IMR-90 (cell line): ENCODE measurements around the gene GIMD1. TPM values are rescaled to one million over a fixed set of nuclear protein-coding genes. Genes with fewer than 3 reads are reported as not detected.

Experiments used
- ATAC-seq: fragments of 200-7000 bp; cut with Tn5 transposase; 2 replicates; pipeline ENCODE4 v1.9.1; 2020; ENCODE audit warnings: low read depth, mild to moderate bottlenecking, moderate library complexity
- BruUV-seq: library from RNA; stranded (reverse); fragments of 400-500 nt; replicated peaks from 2 replicates; lab custom pipeline; 2021; lab: Mats Ljungman, UMichigan
- CTCF ChIA-PET: fragments of 300-600 bp; formaldehyde crosslinking; extraction: SDS; loops from one replicate; lab custom pipeline; 2021; ENCODE audit warnings: antibody characterized with exemption; lab: Yijun Ruan, JAX
- POLR2A ChIA-PET: fragments of 300-600 bp; sonication (Branson Sonifier 250); formaldehyde crosslinking; loops from one replicate; lab custom pipeline; 2022; ENCODE audit warnings: antibody characterized with exemption; ENCODE audit not compliant: unreplicated experiment; lab: Charles Lee
- DNase-seq: peaks from one replicate; pipeline ENCODE4 v3.0.0; 2013
- H2AFZ ChIP-seq: replicated peaks from 2 replicates; pipeline ENCODE3; 2013; ENCODE audit warnings: low read length, mild to moderate bottlenecking; ENCODE audit not compliant: poor library complexity
- H2AK5ac ChIP-seq: 2 replicates; pipeline ENCODE4 v1.6.1; 2013; ENCODE audit warnings: low read depth, low read length, inconsistent platforms
- H2AK9ac ChIP-seq: replicated peaks from 2 replicates; pipeline ENCODE3; 2013; ENCODE audit warnings: mild to moderate bottlenecking, low read depth, low read length, moderate library complexity; ENCODE audit not compliant: poor library complexity
- H2BK120ac ChIP-seq: 2 replicates; pipeline ENCODE4 v1.6.1; 2013; ENCODE audit warnings: low read depth, low read length, inconsistent platforms
- H2BK15ac ChIP-seq: 3 replicates; pipeline ENCODE4 v1.6.1; 2013; ENCODE audit warnings: low read depth, low read length, inconsistent platforms
- H2BK20ac ChIP-seq: 2 replicates; pipeline ENCODE4 v1.6.1; 2013; ENCODE audit warnings: low read depth, mild to moderate bottlenecking, inconsistent platforms, low read length, moderate library complexity
- H2BK5ac ChIP-seq: 2 replicates; pipeline ENCODE4 v1.6.1; 2013; ENCODE audit warnings: mild to moderate bottlenecking, low read depth, low read length, inconsistent platforms; ENCODE audit not compliant: poor library complexity, severe bottlenecking
- H3K14ac ChIP-seq: replicated peaks from 2 replicates; pipeline ENCODE4 v1.6.1; 2013; ENCODE audit warnings: low read depth, low read length, inconsistent platforms
- H3K18ac ChIP-seq: 2 replicates; pipeline ENCODE4 v1.6.1; 2013; ENCODE audit warnings: low read depth, low read length, control low read depth
- H3K23ac ChIP-seq: 2 replicates; pipeline ENCODE4 v1.6.1; 2013; ENCODE audit warnings: low read depth, low read length, inconsistent platforms
- H3K27ac ChIP-seq: 2 replicates; pipeline ENCODE4 v1.5.1; 2013; ENCODE audit warnings: mild to moderate bottlenecking, control low read depth, low read length; ENCODE audit not compliant: insufficient read depth
- H3K27me3 ChIP-seq: 2 replicates; pipeline ENCODE4 v1.6.1; 2013; ENCODE audit warnings: low read length; ENCODE audit not compliant: control insufficient read depth, insufficient read depth
- H3K36me3 ChIP-seq: 2 replicates; pipeline ENCODE4 v1.6.1; 2013; ENCODE audit warnings: low read length, mixed read lengths; ENCODE audit not compliant: control insufficient read depth, insufficient read depth
- H3K4ac ChIP-seq: 2 replicates; pipeline ENCODE4 v1.6.1; 2013; ENCODE audit warnings: low read depth, low read length, inconsistent platforms
- H3K4me1 ChIP-seq: 2 replicates; pipeline ENCODE4 v1.6.1; 2013; ENCODE audit warnings: low read length, mixed read lengths; ENCODE audit not compliant: control insufficient read depth, insufficient read depth
- H3K4me2 ChIP-seq: 2 replicates; pipeline ENCODE4 v1.6.1; 2013; ENCODE audit warnings: low read depth, mild to moderate bottlenecking, control low read depth, low read length, moderate library complexity
- H3K4me3 ChIP-seq: 2 replicates; pipeline ENCODE4 v1.5.1; 2013; ENCODE audit warnings: low read depth, mild to moderate bottlenecking, control low read depth, low read length, moderate library complexity; ENCODE audit not compliant: insufficient read depth
- H3K56ac ChIP-seq: 2 replicates; pipeline ENCODE4 v1.6.1; 2013; ENCODE audit warnings: low read length, inconsistent platforms; ENCODE audit not compliant: insufficient read depth; ENCODE audit errors: extremely low read depth
- H3K79me1 ChIP-seq, 2 experiments: 2 replicates each; pipeline ENCODE4 v1.6.1; 2013; ENCODE audit warnings: low read length in 2 of 2, inconsistent platforms in 1 of 2, low read depth in 1 of 2
- H3K9ac ChIP-seq: 2 replicates; pipeline ENCODE4 v1.6.1; 2013; ENCODE audit warnings: low read depth, low read length, control low read depth
- H3K9me1 ChIP-seq: 2 replicates; pipeline ENCODE4 v1.6.1; 2013; ENCODE audit warnings: low read length, inconsistent platforms; ENCODE audit not compliant: insufficient read depth
- H3K9me3 ChIP-seq: 2 replicates; pipeline ENCODE4 v1.6.1; 2013; ENCODE audit warnings: low read length; ENCODE audit not compliant: control insufficient read depth, insufficient read depth
- H4K20me1 ChIP-seq: 2 replicates; pipeline ENCODE4 v1.6.1; 2013; ENCODE audit warnings: low read length, inconsistent platforms; ENCODE audit not compliant: insufficient read depth
- H4K5ac ChIP-seq: 2 replicates; pipeline ENCODE4 v1.6.1; 2013; ENCODE audit warnings: mild to moderate bottlenecking, low read depth, low read length, control low read depth
- H4K8ac ChIP-seq, 2 experiments: 2 replicates each; pipeline ENCODE4 v1.6.1; 2013; ENCODE audit warnings: low read depth in 2 of 2, low read length in 2 of 2, control low read depth in 1 of 2, inconsistent platforms in 1 of 2
- H4K91ac ChIP-seq: 2 replicates; pipeline ENCODE4 v1.6.1; 2013; ENCODE audit warnings: low read depth, low read length, inconsistent platforms; ENCODE audit not compliant: insufficient read depth
- CEBPB ChIP-seq: IDR thresholded peaks from 2 replicates; pipeline ENCODE4 v1.6.1; 2012; ENCODE audit warnings: low read depth, low read length, improper control_type of control experiment
- CHD1 ChIP-seq: IDR thresholded peaks from 2 replicates; pipeline ENCODE4 v1.6.1; 2012; ENCODE audit warnings: low read depth, low read length, improper control_type of control experiment
- MAZ ChIP-seq: IDR thresholded peaks from 2 replicates; pipeline ENCODE4 v1.6.1; 2012; ENCODE audit warnings: low read depth, mild to moderate bottlenecking, low read length, improper control_type of control experiment, moderate library complexity, borderline replicate concordance
- MXI1 ChIP-seq: IDR thresholded peaks from 2 replicates; pipeline ENCODE4 v1.6.1; 2012; ENCODE audit warnings: low read depth, mild to moderate bottlenecking, low read length, moderate library complexity, borderline replicate concordance
- NFE2L2 ChIP-seq: fragments of 150-350 bp; IDR thresholded peaks from 2 replicates; pipeline ENCODE4 v1.6.1; 2016; ENCODE audit warnings: low read depth, mild to moderate bottlenecking, low read length
- POLR2A ChIP-seq: IDR thresholded peaks from 2 replicates; pipeline ENCODE4 v1.6.1; 2012; ENCODE audit warnings: mild to moderate bottlenecking, low read depth, low read length
- RAD21 ChIP-seq: IDR thresholded peaks from 2 replicates; pipeline ENCODE4 v1.6.1; 2012; ENCODE audit warnings: low read length, improper control_type of control experiment
- RCOR1 ChIP-seq: IDR thresholded peaks from 2 replicates; pipeline ENCODE4 v1.6.1; 2012; ENCODE audit warnings: mild to moderate bottlenecking, low read length, improper control_type of control experiment; ENCODE audit not compliant: insufficient replicate concordance
- RFX5 ChIP-seq: IDR thresholded peaks from 2 replicates; pipeline ENCODE4 v1.8.0; 2012; ENCODE audit warnings: low read depth, mild to moderate bottlenecking, low read length, moderate library complexity
- SMC3 ChIP-seq: fragments of 150-350 bp; IDR thresholded peaks from 2 replicates; pipeline ENCODE4 v1.6.1; 2016; ENCODE audit warnings: low read depth, mild to moderate bottlenecking, antibody characterized with exemption, low read length, moderate library complexity
- dilution Hi-C: fragments of 300-500 bp; cut with HindIII; formaldehyde crosslinking; loops from one replicate; pipeline ENCODE4 v1.14.3; 2018; ENCODE audit warnings: low sequenced_read_pairs; ENCODE audit not compliant: unreplicated experiment
- in situ Hi-C: fragments of 300-500 bp; cut with MboI; formaldehyde crosslinking; loops from 3 replicates; pipeline ENCODE4 v1.14.3; 2019; ENCODE audit warnings: low sequenced_read_pairs, inconsistent platforms, mixed read lengths
- intact Hi-C: fragments of 100-400 bp; cut with micrococcal nuclease; formaldehyde crosslinking; loops from 2 replicates; pipeline ENCODE4 v1.10.0; 2022
- polyA plus RNA-seq, 3 experiments: library from polyadenylated mRNA; depleted of rRNA; stranded (reverse); fragments of >200 nt; gene quantifications; 2 replicates each; pipeline ENCODE4 v1.2.3, GENCODE V29; 2012; ENCODE audit warnings: low replicate concordance in 1 of 3
- total RNA-seq: library from RNA; depleted of rRNA; stranded (reverse); fragments of >200 nt; gene quantifications from 2 replicates; pipeline ENCODE4 v1.2.3, GENCODE V29; 2012
- TF ChIP-seq, protein P1 (sequence below): fragments of 150-350 bp; IDR thresholded peaks from 2 replicates; pipeline ENCODE4 v1.6.1; 2017; ENCODE audit warnings: mild to moderate bottlenecking, antibody characterized with exemption, low read length, low read depth
- TF ChIP-seq, protein P2 (sequence below): fragments of 150-350 bp; IDR thresholded peaks from 2 replicates; pipeline ENCODE4 v1.6.1; 2016; ENCODE audit warnings: low read depth, mild to moderate bottlenecking, low read length, moderate library complexity, borderline replicate concordance

Gene GIMD1
- total and polyA plus RNA-seq, 2 of the 4 experiments (the other 2 are of a cell fraction) = 0.07 TPM; not detected in 1

DNA sequence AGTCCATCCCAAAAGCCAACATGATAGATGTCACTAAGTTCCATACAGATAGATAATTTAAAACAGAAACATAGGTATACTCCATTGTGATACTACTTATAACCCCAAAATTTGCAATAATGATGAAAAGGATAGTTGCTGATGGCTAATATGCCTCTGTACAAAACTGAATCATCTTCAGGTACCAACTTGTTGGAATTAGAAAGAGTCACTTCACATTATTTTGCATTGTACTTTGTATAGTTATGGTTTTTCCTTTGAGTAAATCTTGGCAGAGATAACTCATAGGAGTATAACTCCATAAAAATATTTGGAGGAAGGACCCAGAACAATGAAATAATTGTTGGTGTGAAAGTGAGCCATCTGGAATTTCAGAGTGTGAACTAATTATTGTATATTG lies 17.6 kb downstream of the GIMD1 start:
- Histone ChIP-seq H2BK120ac (no peak overlapping the region), H3K9me1 (no peaks in the 10 kb centered on the region), H2AK9ac (no peak overlapping the region), H3K9ac (no peak overlapping the region), H4K8ac (no peak overlapping the region), H3K14ac (no peak overlapping the region), H3K4ac (no peak overlapping the region), H2AK5ac (no peak overlapping the region), H3K27me3 (no peaks in the 10 kb centered on the region), H4K20me1 (no peaks in the 10 kb centered on the region), H2BK20ac (no peak overlapping the region), H3K18ac (no peak overlapping the region), H3K56ac (no peak overlapping the region), H2BK15ac (no peak overlapping the region), H3K23ac (no peak overlapping the region), H3K27ac (no peak overlapping the region), H4K5ac (no peak overlapping the region), H3K4me2 (no peak overlapping the region), H3K36me3 (peaks cover 6% of the 10 kb centered on the region), H3K4me3 (no peak overlapping the region), H2BK5ac (no peak overlapping the region), H4K91ac (no peak overlapping the region), H3K4me1 (no peaks in the 10 kb centered on the region), H3K79me1 (no peaks in the 10 kb centered on the region; a peak in 2 of 4 replicates), H3K9me3 (no peaks in the 10 kb centered on the region), H2AFZ (no peak overlapping the region)
- DNase-seq (no peak), ATAC-seq (no peak)
- POLR2A ChIA-PET = no interaction called here
- no TSS peak for BruUV-seq
- TF ChIP-seq NFE2L2 (no peak), POLR2A (no peak), MAZ (no peak), MXI1 (no peak), RFX5 (no peak), RAD21 (no peak), SMC3 (no peak), RCOR1 (no peak), CHD1 (no peak), CEBPB (no peak)
- TF ChIP-seq, protein P1, sequence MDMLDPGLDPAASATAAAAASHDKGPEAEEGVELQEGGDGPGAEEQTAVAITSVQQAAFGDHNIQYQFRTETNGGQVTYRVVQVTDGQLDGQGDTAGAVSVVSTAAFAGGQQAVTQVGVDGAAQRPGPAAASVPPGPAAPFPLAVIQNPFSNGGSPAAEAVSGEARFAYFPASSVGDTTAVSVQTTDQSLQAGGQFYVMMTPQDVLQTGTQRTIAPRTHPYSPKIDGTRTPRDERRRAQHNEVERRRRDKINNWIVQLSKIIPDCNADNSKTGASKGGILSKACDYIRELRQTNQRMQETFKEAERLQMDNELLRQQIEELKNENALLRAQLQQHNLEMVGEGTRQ = no peak
- TF ChIP-seq, protein P2, sequence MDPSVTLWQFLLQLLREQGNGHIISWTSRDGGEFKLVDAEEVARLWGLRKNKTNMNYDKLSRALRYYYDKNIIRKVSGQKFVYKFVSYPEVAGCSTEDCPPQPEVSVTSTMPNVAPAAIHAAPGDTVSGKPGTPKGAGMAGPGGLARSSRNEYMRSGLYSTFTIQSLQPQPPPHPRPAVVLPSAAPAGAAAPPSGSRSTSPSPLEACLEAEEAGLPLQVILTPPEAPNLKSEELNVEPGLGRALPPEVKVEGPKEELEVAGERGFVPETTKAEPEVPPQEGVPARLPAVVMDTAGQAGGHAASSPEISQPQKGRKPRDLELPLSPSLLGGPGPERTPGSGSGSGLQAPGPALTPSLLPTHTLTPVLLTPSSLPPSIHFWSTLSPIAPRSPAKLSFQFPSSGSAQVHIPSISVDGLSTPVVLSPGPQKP = no peak
- intact Hi-C loops = no loop called here
- in situ Hi-C loops = no loop called here
- CTCF ChIA-PET = interaction anchor here (0.6 kb wide), 1 partner anchor 13 kb away, joined by 3 read pairs; no protein-coding TSS in a partner anchor
- dilution Hi-C loops = no loop called here
